ENCODE results near the gene GAB2.

GAB2 gene

DNA sequence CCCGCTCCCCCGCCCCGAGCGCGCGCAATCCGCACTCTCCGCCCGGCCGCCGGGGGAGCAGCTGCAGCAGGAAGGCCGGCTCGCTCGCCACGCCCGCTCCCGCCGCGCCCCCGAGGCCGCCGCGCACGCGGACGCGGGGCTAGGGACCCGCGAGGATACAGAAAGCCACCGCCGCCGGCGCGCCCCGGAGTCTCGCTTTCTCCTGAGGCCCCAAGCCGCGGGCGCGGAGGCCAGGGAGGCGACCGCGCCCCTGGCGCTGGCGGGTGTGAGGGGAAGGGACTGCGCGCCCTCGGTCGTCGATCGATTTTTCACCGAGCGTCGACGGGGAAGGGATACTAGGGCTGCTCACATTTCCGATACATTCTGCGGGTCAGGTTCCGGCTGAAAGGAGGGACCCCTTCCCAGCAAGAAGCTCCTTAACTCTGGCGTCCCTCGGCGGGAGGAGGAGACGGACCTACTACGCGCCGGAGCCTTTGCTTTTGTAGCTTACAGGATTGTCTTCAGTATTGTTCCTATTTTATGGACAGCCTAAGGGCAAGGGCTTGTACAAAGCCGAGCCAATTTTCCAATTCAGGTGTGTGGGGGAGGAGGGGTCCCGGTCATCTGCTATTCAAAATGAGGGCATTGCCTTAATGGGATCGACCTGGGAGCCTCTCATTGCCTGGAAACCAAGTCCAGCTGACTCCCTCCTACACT, 416 bp upstream of the GAB2 start:
- Histone ChIP-seq H3K27me3 (ENCODE audit: insufficient read depth, low read length) (no peaks in the 10 kb centered on the region; the same call in 1 of the 2 replicates), H3K9me3 (ENCODE audit: low read length) (no peaks in the 10 kb centered on the region), H3K27ac (ENCODE audit: low read depth, low read length, poor library complexity, severe bottlenecking) (no peak overlapping the region)

GRCh38 chr11:78416285-78417174, 1.1 kb downstream of the GAB2 start:
- Histone ChIP-seq H3K9me2 (ENCODE audit: low read depth, low read length) (no peaks in the 10 kb centered on the region), H3K4me3 (ENCODE audit: low read depth, low read length, poor library complexity, severe bottlenecking) (peak overlapping the region; percentile 75), H3K4me2 (ENCODE audit: low read length) (peak overlapping the region; percentile 94), H3K79me2 (ENCODE audit: insufficient read depth, low read length) (no peaks in the 10 kb centered on the region), H3F3A (ENCODE audit: insufficient read depth, low read length) (no peaks in the 10 kb centered on the region), H2AFZ (ENCODE audit: low read length) (0 out of 2 replicates have a peak overlapping the region, but pooled peaks have one; percentile 84), H3K4me1 (ENCODE audit: insufficient read depth, low read length, severe bottlenecking) (peaks cover 34% of the 10 kb centered on the region), H3K36me3 (ENCODE audit: insufficient read depth, low read length) (no peaks in the 10 kb centered on the region), H3K27ac (ENCODE audit: low read depth, low read length, poor library complexity, severe bottlenecking) (no peak overlapping the region), H3K9me3 (ENCODE audit: low read length) (no peaks in the 10 kb centered on the region), H3K27me3 (ENCODE audit: insufficient read depth, low read length) (no peaks in the 10 kb centered on the region; the same call in 1 of the 2 replicates), H3K9ac (ENCODE audit: low read length) (peak overlapping the region; percentile 50; the same call in 1 of the 2 replicates), H4K20me1 (ENCODE audit: insufficient read depth, low read length) (no peaks in the 10 kb centered on the region)
- TF ChIP-seq EZH2 (IDR thresholded peaks at IDR 0.05; ENCODE audit: borderline replicate concordance, low read length) (no peak), CTCF (IDR thresholded peaks at IDR 0.05; ENCODE audit: low read length) (peak; percentile 85)

More for the DNA sequence above, 416 bp upstream of the GAB2 start:
- no peak for TF ChIP-seq CTCF (IDR thresholded peaks at IDR 0.05; ENCODE audit: low read length)
- TF ChIP-seq EZH2 (IDR thresholded peaks at IDR 0.05; ENCODE audit: borderline replicate concordance, low read length): no peak
- H3K4me1 ChIP-seq (ENCODE audit: insufficient read depth, low read length, severe bottlenecking): peaks cover 34% of the 10 kb centered on the region
- peak overlapping the region; percentile 69 for H3K4me2 ChIP-seq (ENCODE audit: low read length)
- H3K9me2 ChIP-seq (ENCODE audit: low read depth, low read length): no peaks in the 10 kb centered on the region
- peak overlapping the region; percentile 63 for H3K9ac ChIP-seq (ENCODE audit: low read length)
- no peaks in the 10 kb centered on the region for H3K79me2 ChIP-seq (ENCODE audit: insufficient read depth, low read length)
- no peaks in the 10 kb centered on the region for H4K20me1 ChIP-seq (ENCODE audit: insufficient read depth, low read length)
- no peak overlapping the region for H2AFZ ChIP-seq (ENCODE audit: low read length)
- no peaks in the 10 kb centered on the region for H3K36me3 ChIP-seq (ENCODE audit: insufficient read depth, low read length)
- H3F3A ChIP-seq (ENCODE audit: insufficient read depth, low read length): no peaks in the 10 kb centered on the region
- H3K4me3 ChIP-seq (ENCODE audit: low read depth, low read length, poor library complexity, severe bottlenecking): peak overlapping the region; percentile 67

- H3K9me3 ChIP-seq (ENCODE audit: low read length): peaks cover 3% of the 10 kb centered on the region; the same call in 1 of the 2 replicates
- no peaks in the 10 kb centered on the region for H4K20me1 ChIP-seq (ENCODE audit: insufficient read depth, low read length)
- no peaks in the 10 kb centered on the region for H3F3A ChIP-seq (ENCODE audit: insufficient read depth, low read length)
- no peak overlapping the region for H3K9ac ChIP-seq (ENCODE audit: low read length)
- no peak overlapping the region for H2AFZ ChIP-seq (ENCODE audit: low read length)
- peaks cover 30% of the 10 kb centered on the region for H3K4me1 ChIP-seq (ENCODE audit: insufficient read depth, low read length, severe bottlenecking)
- H3K4me3 ChIP-seq (ENCODE audit: low read depth, low read length, poor library complexity, severe bottlenecking): no peak overlapping the region
- H3K27ac ChIP-seq (ENCODE audit: low read depth, low read length, poor library complexity, severe bottlenecking): no peak overlapping the region
- H3K36me3 ChIP-seq (ENCODE audit: insufficient read depth, low read length): no peaks in the 10 kb centered on the region
- TF ChIP-seq EZH2 (IDR thresholded peaks at IDR 0.05; ENCODE audit: borderline replicate concordance, low read length) (no peak), CTCF (IDR thresholded peaks at IDR 0.05; ENCODE audit: low read length) (no peak)
- no peaks in the 10 kb centered on the region for H3K9me2 ChIP-seq (ENCODE audit: low read depth, low read length)
- H3K27me3 ChIP-seq (ENCODE audit: insufficient read depth, low read length): no peaks in the 10 kb centered on the region; the same call in 1 of the 2 replicates
- no peak overlapping the region for H3K4me2 ChIP-seq (ENCODE audit: low read length)
- H3K79me2 ChIP-seq (ENCODE audit: insufficient read depth, low read length): no peaks in the 10 kb centered on the region
Measured at GRCh38 chr11:78415338-78415737, 2.3 kb downstream of the GAB2 start.
